IMR-90 (cell line): ENCODE measurements around the gene DOCK4. TPM values are rescaled to one million over a fixed set of nuclear protein-coding genes. Genes with fewer than 3 reads are reported as not detected.

ENCODE experiments used
- CTCF ChIP-seq: conservative IDR thresholded peaks from 2 replicates; pipeline ENCODE4 v1.5.1; 2012; ENCODE audit warnings: mild to moderate bottlenecking, low read depth, low read length, improper control_type of control experiment
- polyA plus RNA-seq, 3 experiments: library from polyadenylated mRNA; depleted of rRNA; stranded (reverse); fragments of >200 nt; gene quantifications; 2 replicates each; pipeline ENCODE4 v1.2.3, GENCODE V29; 2012; ENCODE audit warnings: low replicate concordance in 1 of 3
- total RNA-seq: library from RNA; depleted of rRNA; stranded (reverse); fragments of >200 nt; gene quantifications from 2 replicates; pipeline ENCODE4 v1.2.3, GENCODE V29; 2012

The DOCK4 gene
- total and polyA plus RNA-seq, 2 of the 4 experiments (the other 2 are of a cell fraction): 4.4 to 12.2 TPM

DNA sequence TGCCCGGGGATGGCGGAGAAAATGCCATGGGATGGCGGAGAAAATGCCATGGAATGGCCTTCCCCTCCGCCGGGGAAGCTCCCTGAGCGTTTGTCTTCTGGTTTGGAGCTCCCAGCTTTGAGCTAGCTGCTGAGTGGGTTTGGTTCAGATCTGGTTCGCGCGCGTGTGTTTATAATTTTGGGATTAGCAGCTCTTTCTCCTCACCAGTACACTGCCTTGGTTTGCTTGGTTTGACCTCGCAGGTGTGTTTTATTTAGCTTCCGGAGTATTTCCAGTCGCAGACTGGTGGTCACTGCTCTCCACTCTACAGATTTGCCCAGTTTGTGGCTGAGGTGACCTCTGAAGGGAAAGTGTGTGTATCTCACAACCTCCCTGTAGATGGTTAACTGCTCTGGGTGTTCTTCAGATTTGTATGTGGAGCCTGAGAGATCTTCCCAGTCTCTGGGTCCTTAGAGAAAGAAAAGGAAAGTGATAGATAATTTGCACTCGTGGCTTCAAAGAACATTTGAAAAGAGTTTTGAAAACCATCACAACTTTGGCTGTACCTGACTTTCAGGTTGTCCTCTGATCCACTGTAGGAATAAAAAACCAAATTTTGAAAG is 893 bp upstream of the DOCK4 start (continued):
- TF ChIP-seq CTCF: no peak
